IMR-90 (cell line): ENCODE measurements around the gene SIRPB1. TPM values are rescaled to one million over a fixed set of nuclear protein-coding genes. Genes with fewer than 3 reads are reported as not detected.

Experiments
- ATAC-seq: fragments of 200-7000 bp; cut with Tn5 transposase; 2 replicates; pipeline ENCODE4 v1.9.1; 2020; ENCODE audit warnings: low read depth, mild to moderate bottlenecking, moderate library complexity
- BruUV-seq: library from RNA; stranded (reverse); fragments of 400-500 nt; replicated peaks from 2 replicates; lab custom pipeline; 2021; lab: Mats Ljungman, UMichigan
- CTCF ChIA-PET: fragments of 300-600 bp; formaldehyde crosslinking; extraction: SDS; loops from one replicate; lab custom pipeline; 2021; ENCODE audit warnings: antibody characterized with exemption; lab: Yijun Ruan, JAX
- POLR2A ChIA-PET: fragments of 300-600 bp; sonication (Branson Sonifier 250); formaldehyde crosslinking; loops from one replicate; lab custom pipeline; 2022; ENCODE audit warnings: antibody characterized with exemption; ENCODE audit not compliant: unreplicated experiment; lab: Charles Lee
- DNase-seq: peaks from one replicate; pipeline ENCODE4 v3.0.0; 2013
- H2AFZ ChIP-seq: replicated peaks from 2 replicates; pipeline ENCODE3; 2013; ENCODE audit warnings: low read length, mild to moderate bottlenecking; ENCODE audit not compliant: poor library complexity
- H2AK5ac ChIP-seq: 2 replicates; pipeline ENCODE4 v1.6.1; 2013; ENCODE audit warnings: low read depth, low read length, inconsistent platforms
- H2AK9ac ChIP-seq: replicated peaks from 2 replicates; pipeline ENCODE3; 2013; ENCODE audit warnings: mild to moderate bottlenecking, low read depth, low read length, moderate library complexity; ENCODE audit not compliant: poor library complexity
- H2BK120ac ChIP-seq: 2 replicates; pipeline ENCODE4 v1.6.1; 2013; ENCODE audit warnings: low read depth, low read length, inconsistent platforms
- H2BK15ac ChIP-seq: 3 replicates; pipeline ENCODE4 v1.6.1; 2013; ENCODE audit warnings: low read depth, low read length, inconsistent platforms
- H2BK20ac ChIP-seq: 2 replicates; pipeline ENCODE4 v1.6.1; 2013; ENCODE audit warnings: low read depth, mild to moderate bottlenecking, inconsistent platforms, low read length, moderate library complexity
- H2BK5ac ChIP-seq: 2 replicates; pipeline ENCODE4 v1.6.1; 2013; ENCODE audit warnings: mild to moderate bottlenecking, low read depth, low read length, inconsistent platforms; ENCODE audit not compliant: poor library complexity, severe bottlenecking
- H3K14ac ChIP-seq: replicated peaks from 2 replicates; pipeline ENCODE4 v1.6.1; 2013; ENCODE audit warnings: low read depth, low read length, inconsistent platforms
- H3K18ac ChIP-seq: 2 replicates; pipeline ENCODE4 v1.6.1; 2013; ENCODE audit warnings: low read depth, low read length, control low read depth
- H3K23ac ChIP-seq: 2 replicates; pipeline ENCODE4 v1.6.1; 2013; ENCODE audit warnings: low read depth, low read length, inconsistent platforms
- H3K27ac ChIP-seq: 2 replicates; pipeline ENCODE4 v1.5.1; 2013; ENCODE audit warnings: mild to moderate bottlenecking, control low read depth, low read length; ENCODE audit not compliant: insufficient read depth
- H3K27me3 ChIP-seq: 2 replicates; pipeline ENCODE4 v1.6.1; 2013; ENCODE audit warnings: low read length; ENCODE audit not compliant: control insufficient read depth, insufficient read depth
- H3K36me3 ChIP-seq: 2 replicates; pipeline ENCODE4 v1.6.1; 2013; ENCODE audit warnings: low read length, mixed read lengths; ENCODE audit not compliant: control insufficient read depth, insufficient read depth
- H3K4ac ChIP-seq: 2 replicates; pipeline ENCODE4 v1.6.1; 2013; ENCODE audit warnings: low read depth, low read length, inconsistent platforms
- H3K4me1 ChIP-seq: 2 replicates; pipeline ENCODE4 v1.6.1; 2013; ENCODE audit warnings: low read length, mixed read lengths; ENCODE audit not compliant: control insufficient read depth, insufficient read depth
- H3K4me2 ChIP-seq: 2 replicates; pipeline ENCODE4 v1.6.1; 2013; ENCODE audit warnings: low read depth, mild to moderate bottlenecking, control low read depth, low read length, moderate library complexity
- H3K4me3 ChIP-seq: 2 replicates; pipeline ENCODE4 v1.5.1; 2013; ENCODE audit warnings: low read depth, mild to moderate bottlenecking, control low read depth, low read length, moderate library complexity; ENCODE audit not compliant: insufficient read depth
- H3K56ac ChIP-seq: 2 replicates; pipeline ENCODE4 v1.6.1; 2013; ENCODE audit warnings: low read length, inconsistent platforms; ENCODE audit not compliant: insufficient read depth; ENCODE audit errors: extremely low read depth
- H3K79me1 ChIP-seq, 2 experiments: 2 replicates each; pipeline ENCODE4 v1.6.1; 2013; ENCODE audit warnings: low read length in 2 of 2, inconsistent platforms in 1 of 2, low read depth in 1 of 2
- H3K9ac ChIP-seq: 2 replicates; pipeline ENCODE4 v1.6.1; 2013; ENCODE audit warnings: low read depth, low read length, control low read depth
- H3K9me1 ChIP-seq: 2 replicates; pipeline ENCODE4 v1.6.1; 2013; ENCODE audit warnings: low read length, inconsistent platforms; ENCODE audit not compliant: insufficient read depth
- H3K9me3 ChIP-seq: 2 replicates; pipeline ENCODE4 v1.6.1; 2013; ENCODE audit warnings: low read length; ENCODE audit not compliant: control insufficient read depth, insufficient read depth
- H4K20me1 ChIP-seq: 2 replicates; pipeline ENCODE4 v1.6.1; 2013; ENCODE audit warnings: low read length, inconsistent platforms; ENCODE audit not compliant: insufficient read depth
- H4K5ac ChIP-seq: 2 replicates; pipeline ENCODE4 v1.6.1; 2013; ENCODE audit warnings: mild to moderate bottlenecking, low read depth, low read length, control low read depth
- H4K8ac ChIP-seq, 2 experiments: 2 replicates each; pipeline ENCODE4 v1.6.1; 2013; ENCODE audit warnings: low read depth in 2 of 2, low read length in 2 of 2, control low read depth in 1 of 2, inconsistent platforms in 1 of 2
- H4K91ac ChIP-seq: 2 replicates; pipeline ENCODE4 v1.6.1; 2013; ENCODE audit warnings: low read depth, low read length, inconsistent platforms; ENCODE audit not compliant: insufficient read depth
- BHLHE40 ChIP-seq: fragments of 150-350 bp; IDR thresholded peaks from 2 replicates; pipeline ENCODE4 v1.6.1; 2016; ENCODE audit warnings: mild to moderate bottlenecking, low read depth, low read length
- CEBPB ChIP-seq: IDR thresholded peaks from 2 replicates; pipeline ENCODE4 v1.6.1; 2012; ENCODE audit warnings: low read depth, low read length, improper control_type of control experiment
- CHD1 ChIP-seq: IDR thresholded peaks from 2 replicates; pipeline ENCODE4 v1.6.1; 2012; ENCODE audit warnings: low read depth, low read length, improper control_type of control experiment
- CTCF ChIP-seq: conservative IDR thresholded peaks from 2 replicates; pipeline ENCODE4 v1.5.1; 2012; ENCODE audit warnings: mild to moderate bottlenecking, low read depth, low read length, improper control_type of control experiment
- ELK1 ChIP-seq: fragments of 150-350 bp; IDR thresholded peaks from 2 replicates; pipeline ENCODE4 v1.6.1; 2016; ENCODE audit warnings: low read depth, mild to moderate bottlenecking, low read length, moderate library complexity, borderline replicate concordance
- FOS ChIP-seq: fragments of 150-350 bp; IDR thresholded peaks from 2 replicates; pipeline ENCODE4 v1.6.1; 2016; ENCODE audit warnings: low read depth, low read length
- MAFK ChIP-seq: IDR thresholded peaks from 2 replicates; pipeline ENCODE4 v1.6.1; 2012; ENCODE audit warnings: low read depth, low read length, improper control_type of control experiment
- MAZ ChIP-seq: IDR thresholded peaks from 2 replicates; pipeline ENCODE4 v1.6.1; 2012; ENCODE audit warnings: low read depth, mild to moderate bottlenecking, low read length, improper control_type of control experiment, moderate library complexity, borderline replicate concordance
- MXI1 ChIP-seq: IDR thresholded peaks from 2 replicates; pipeline ENCODE4 v1.6.1; 2012; ENCODE audit warnings: low read depth, mild to moderate bottlenecking, low read length, moderate library complexity, borderline replicate concordance
- NFE2L2 ChIP-seq: fragments of 150-350 bp; IDR thresholded peaks from 2 replicates; pipeline ENCODE4 v1.6.1; 2016; ENCODE audit warnings: low read depth, mild to moderate bottlenecking, low read length
- POLR2A ChIP-seq: IDR thresholded peaks from 2 replicates; pipeline ENCODE4 v1.6.1; 2012; ENCODE audit warnings: mild to moderate bottlenecking, low read depth, low read length
- RAD21 ChIP-seq: IDR thresholded peaks from 2 replicates; pipeline ENCODE4 v1.6.1; 2012; ENCODE audit warnings: low read length, improper control_type of control experiment
- RCOR1 ChIP-seq: IDR thresholded peaks from 2 replicates; pipeline ENCODE4 v1.6.1; 2012; ENCODE audit warnings: mild to moderate bottlenecking, low read length, improper control_type of control experiment; ENCODE audit not compliant: insufficient replicate concordance
- RFX5 ChIP-seq: IDR thresholded peaks from 2 replicates; pipeline ENCODE4 v1.8.0; 2012; ENCODE audit warnings: low read depth, mild to moderate bottlenecking, low read length, moderate library complexity
- SMC3 ChIP-seq: fragments of 150-350 bp; IDR thresholded peaks from 2 replicates; pipeline ENCODE4 v1.6.1; 2016; ENCODE audit warnings: low read depth, mild to moderate bottlenecking, antibody characterized with exemption, low read length, moderate library complexity
- USF2 ChIP-seq: fragments of 150-350 bp; IDR thresholded peaks from 2 replicates; pipeline ENCODE4 v1.6.1; 2017; ENCODE audit warnings: mild to moderate bottlenecking, antibody characterized with exemption, low read length, low read depth
- WGBS, 2 experiments: methylation state at CpG; one replicate each; pipeline versions ENCODE4 v1.1.5 to v1.1.7; 2013; ENCODE audit warnings: missing lambda C conversion rate in 2 of 2; ENCODE audit not compliant: insufficient read length in 1 of 2; ENCODE audit errors: extremely low coverage in 2 of 2; 5-methylcytosine and 5-hydroxymethylcytosine counted together
- dilution Hi-C: fragments of 300-500 bp; cut with HindIII; formaldehyde crosslinking; loops from one replicate; pipeline ENCODE4 v1.14.3; 2018; ENCODE audit warnings: low sequenced_read_pairs; ENCODE audit not compliant: unreplicated experiment
- in situ Hi-C: fragments of 300-500 bp; cut with MboI; formaldehyde crosslinking; loops from 3 replicates; pipeline ENCODE4 v1.14.3; 2019; ENCODE audit warnings: low sequenced_read_pairs, inconsistent platforms, mixed read lengths
- intact Hi-C: fragments of 100-400 bp; cut with micrococcal nuclease; formaldehyde crosslinking; loops from 2 replicates; pipeline ENCODE4 v1.10.0; 2022
- polyA plus RNA-seq, 3 experiments: library from polyadenylated mRNA; depleted of rRNA; stranded (reverse); fragments of >200 nt; gene quantifications; 2 replicates each; pipeline ENCODE4 v1.2.3, GENCODE V29; 2012; ENCODE audit warnings: low replicate concordance in 1 of 3
- total RNA-seq: library from RNA; depleted of rRNA; stranded (reverse); fragments of >200 nt; gene quantifications from 2 replicates; pipeline ENCODE4 v1.2.3, GENCODE V29; 2012

Gene SIRPB1
- total and polyA plus RNA-seq, 2 of the 4 experiments (the other 2 are of a cell fraction), result 0.90 to 1.6 TPM

GRCh38 chr20:1637226-1637625 lies 17.4 kb upstream of the SIRPB1 start:
- H3K14ac ChIP-seq, result no peak overlapping the region
- DNase-seq, result no peak
- no peaks in the 10 kb centered on the region for H3K4me1 ChIP-seq
- no peak overlapping the region for H2BK20ac ChIP-seq
- no peak overlapping the region for H3K18ac ChIP-seq
- H2BK5ac ChIP-seq, result no peak overlapping the region
- 40% methylated on average over 2 of the region's 2 CpGs; no CpG with 5 or more reads in 1 of the 2 experiments for WGBS, 2 experiments
- H3K23ac ChIP-seq, result no peak overlapping the region
- no peak overlapping the region for H3K4me3 ChIP-seq
- H3K4ac ChIP-seq, result no peak overlapping the region
- H3K27me3 ChIP-seq, result peaks cover 2% of the 10 kb centered on the region; the same call in 1 of the 2 replicates
- H3K9me1 ChIP-seq, result no peaks in the 10 kb centered on the region
- no peak overlapping the region for H3K27ac ChIP-seq
- no peaks in the 10 kb centered on the region for H4K20me1 ChIP-seq
- H4K91ac ChIP-seq, result no peak overlapping the region
- H3K9me3 ChIP-seq, result no peaks in the 10 kb centered on the region
- no peak overlapping the region for H3K56ac ChIP-seq
- H2AK5ac ChIP-seq, result no peak overlapping the region
- H3K9ac ChIP-seq, result no peak overlapping the region
- POLR2A ChIA-PET, result no interaction called here
- in situ Hi-C loops, result no loop called here
- dilution Hi-C loops, result no loop called here
- BruUV-seq, result no TSS peak
- no peaks in the 10 kb centered on the region for H3K36me3 ChIP-seq
- no peak for ATAC-seq
- CTCF ChIA-PET, result no interaction called here
- intact Hi-C loops, result no loop called here
- no peak overlapping the region for H4K8ac ChIP-seq
- no peak overlapping the region for H3K4me2 ChIP-seq
- H2AFZ ChIP-seq, result no peak overlapping the region
- TF ChIP-seq RFX5 (no peak), NFE2L2 (no peak), CHD1 (no peak), MAZ (no peak), RAD21 (no peak), CEBPB (no peak), USF2 (no peak), POLR2A (no peak), FOS (no peak), BHLHE40 (no peak), RCOR1 (no peak), MAFK (no peak), MXI1 (no peak), CTCF (no peak), ELK1 (no peak), SMC3 (no peak)
- H4K5ac ChIP-seq, result no peak overlapping the region
- H2BK15ac ChIP-seq, result no peak overlapping the region
- no peaks in the 10 kb centered on the region for H3K79me1 ChIP-seq
- H2BK120ac ChIP-seq, result no peak overlapping the region
- H2AK9ac ChIP-seq, result no peak overlapping the region
